Measurements from ENCODE around the gene OXCT2.

DNA sequence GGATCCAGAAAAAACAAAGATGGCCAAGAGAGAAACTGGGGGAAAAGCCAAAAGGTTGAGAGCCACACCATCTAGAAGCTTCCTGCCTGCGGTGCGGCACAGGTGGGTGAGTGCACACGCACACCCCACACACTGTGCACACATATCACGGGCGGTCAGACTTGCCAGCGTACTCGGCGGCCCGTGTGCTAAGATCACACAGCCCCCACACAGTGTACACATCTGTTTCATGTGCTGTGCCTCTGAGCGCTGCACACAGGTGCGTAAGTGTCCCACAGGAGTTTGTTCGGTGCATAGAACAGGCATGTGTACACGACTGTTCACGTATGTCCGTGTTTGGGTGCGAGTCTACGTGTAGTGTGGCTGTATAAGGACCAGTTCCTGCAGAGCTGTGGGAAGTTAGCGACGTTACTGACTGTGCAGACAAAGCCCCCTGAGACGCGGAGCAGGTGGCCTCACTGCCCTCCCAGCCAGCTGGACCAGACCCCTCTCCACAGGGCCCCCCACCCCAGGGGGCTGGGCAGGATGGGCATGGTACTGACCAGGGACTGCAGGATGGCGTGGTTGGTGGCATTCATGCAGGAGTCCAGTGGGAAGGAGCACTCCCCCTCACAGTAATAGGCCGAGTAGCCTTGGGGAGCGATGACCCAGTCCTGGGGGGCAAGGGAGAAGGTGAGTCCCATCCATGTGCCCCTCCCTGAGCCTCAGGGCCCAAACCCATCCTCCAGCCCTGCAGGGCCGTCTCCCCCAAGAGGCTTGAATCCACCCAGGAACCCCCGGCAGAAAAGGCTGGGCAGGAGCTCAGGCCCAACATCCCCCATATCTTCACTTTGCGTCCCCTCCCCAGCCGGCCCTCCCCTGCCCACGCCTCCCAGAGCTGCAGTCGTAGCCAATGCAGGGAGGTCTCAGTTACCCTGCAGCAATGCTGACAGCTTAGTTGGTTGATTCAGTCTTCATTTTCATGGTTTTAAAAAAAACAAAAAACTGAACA, 8.3 kb downstream of the OXCT2 start:
- TF ChIP-seq EZH2 (IDR thresholded peaks at IDR 0.05; ENCODE audit: insufficient read depth, poor library complexity, severe bottlenecking) (no peak), EZH2phosphoT487 (IDR thresholded peaks at IDR 0.05; ENCODE audit: insufficient read depth, low read depth) (no peak)
